ENCODE results near the gene UBASH3A. TPM values are rescaled to one million over a fixed set of nuclear protein-coding genes. Genes with fewer than 3 reads are reported as not detected.

UBASH3A gene
- polyA plus RNA-seq, 1 of the 3 experiments (the other 2 are of a cell fraction): not detected

- H4K20me1 ChIP-seq (ENCODE audit: insufficient read depth): no peaks in the 10 kb centered on the region
- no peak for DNase-seq
- TF ChIP-seq, protein P1, sequence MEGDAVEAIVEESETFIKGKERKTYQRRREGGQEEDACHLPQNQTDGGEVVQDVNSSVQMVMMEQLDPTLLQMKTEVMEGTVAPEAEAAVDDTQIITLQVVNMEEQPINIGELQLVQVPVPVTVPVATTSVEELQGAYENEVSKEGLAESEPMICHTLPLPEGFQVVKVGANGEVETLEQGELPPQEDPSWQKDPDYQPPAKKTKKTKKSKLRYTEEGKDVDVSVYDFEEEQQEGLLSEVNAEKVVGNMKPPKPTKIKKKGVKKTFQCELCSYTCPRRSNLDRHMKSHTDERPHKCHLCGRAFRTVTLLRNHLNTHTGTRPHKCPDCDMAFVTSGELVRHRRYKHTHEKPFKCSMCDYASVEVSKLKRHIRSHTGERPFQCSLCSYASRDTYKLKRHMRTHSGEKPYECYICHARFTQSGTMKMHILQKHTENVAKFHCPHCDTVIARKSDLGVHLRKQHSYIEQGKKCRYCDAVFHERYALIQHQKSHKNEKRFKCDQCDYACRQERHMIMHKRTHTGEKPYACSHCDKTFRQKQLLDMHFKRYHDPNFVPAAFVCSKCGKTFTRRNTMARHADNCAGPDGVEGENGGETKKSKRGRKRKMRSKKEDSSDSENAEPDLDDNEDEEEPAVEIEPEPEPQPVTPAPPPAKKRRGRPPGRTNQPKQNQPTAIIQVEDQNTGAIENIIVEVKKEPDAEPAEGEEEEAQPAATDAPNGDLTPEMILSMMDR (IDR thresholded peaks at IDR 0.05): no peak
- no peak for TF ChIP-seq TEAD4 (IDR thresholded peaks at IDR 0.05; ENCODE audit: borderline replicate concordance, insufficient read depth)
Observed at GRCh38 chr21:42373908-42374455, 29.7 kb upstream of the UBASH3A start.

DNA sequence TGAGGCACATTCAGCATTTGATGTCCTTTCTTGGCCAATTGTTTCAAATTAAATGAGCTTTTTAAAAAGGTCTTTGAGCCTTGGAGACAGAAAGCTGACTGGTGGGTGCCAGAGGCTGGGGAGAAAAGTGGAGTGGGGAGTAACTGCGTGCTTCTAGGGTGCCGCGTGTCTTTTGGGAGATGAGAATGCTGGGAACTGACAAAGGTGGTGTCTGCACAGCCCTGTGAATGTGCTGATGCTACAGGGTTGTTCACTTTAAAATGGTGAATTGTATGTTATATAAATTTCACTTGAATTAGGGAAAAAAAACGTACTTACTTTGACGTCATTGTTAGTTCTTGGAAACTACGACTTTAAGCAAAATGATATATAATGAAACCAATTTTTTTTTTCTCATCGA is 29.2 kb upstream of the UBASH3A start:
- Histone ChIP-seq H3K4me1 (ENCODE audit: control insufficient read depth in 1 of 2, insufficient read depth in 2 of 2, low read depth in 1 of 2, low read length in 1 of 2) (no peaks in the 10 kb centered on the region), H3F3A (replicated peaks; ENCODE audit: insufficient read depth) (no peaks in the 10 kb centered on the region), H3K4me2 (no peak overlapping the region), H3K4me3 (ENCODE audit: low read depth in 2 of 2, low read length in 1 of 2) (no peak overlapping the region), H3K9ac (no peak overlapping the region), H3K9me2 (no peaks in the 10 kb centered on the region), H3K9me3 (no peaks in the 10 kb centered on the region), H3K36me3 (replicated peaks in 1 of 2; ENCODE audit: control insufficient read depth in 1 of 2, insufficient read depth in 2 of 2, low read length in 1 of 2) (no peaks in the 10 kb centered on the region), H3K79me2 (ENCODE audit: insufficient read depth) (no peaks in the 10 kb centered on the region), H2AFZ (ENCODE audit: low read depth) (no peak overlapping the region), H4K20me1 (ENCODE audit: insufficient read depth) (no peaks in the 10 kb centered on the region), H3K27me3 (ENCODE audit: insufficient read depth) (no peaks in the 10 kb centered on the region), H3K27ac (ENCODE audit: low read depth in 2 of 2, low read length in 1 of 2) (no peak overlapping the region)
- no peak for DNase-seq
- ChIA-PET CTCF (interaction anchor here (1.5 kb wide), 1 partner anchor 65 kb away, joined by 4 read pairs; no protein-coding TSS in a partner anchor), POLR2A (no interaction called here)
- WGBS (ENCODE audit: low lambda C conversion rate): 60% methylated on average over 7 of the region's 7 CpGs
- TF ChIP-seq GABPA (IDR thresholded peaks at IDR 0.05; ENCODE audit: low read depth) (no peak), MAX (IDR thresholded peaks at IDR 0.05; ENCODE audit: low read depth) (no peak), RXRA (IDR thresholded peaks at IDR 0.05; ENCODE audit: borderline replicate concordance, low read depth) (no peak), NFIC (IDR thresholded peaks at IDR 0.05; ENCODE audit: borderline replicate concordance) (no peak), NRF1 (IDR thresholded peaks at IDR 0.05; ENCODE audit: low read depth, low read length) (no peak)

More at GRCh38 chr21:42373908-42374455, 29.7 kb upstream of the UBASH3A start:
- no peaks in the 10 kb centered on the region for H3K27me3 ChIP-seq (ENCODE audit: insufficient read depth)
- no peak overlapping the region for H3K9ac ChIP-seq
- no peaks in the 10 kb centered on the region for H3K36me3 ChIP-seq (replicated peaks in 1 of 2; ENCODE audit: control insufficient read depth in 1 of 2, insufficient read depth in 2 of 2, low read length in 1 of 2)
- H3K79me2 ChIP-seq (ENCODE audit: insufficient read depth): no peaks in the 10 kb centered on the region
- ChIA-PET POLR2A (no interaction called here), CTCF (interaction anchor here (1.5 kb wide), 1 partner anchor 65 kb away, joined by 4 read pairs; no protein-coding TSS in a partner anchor)
- no peaks in the 10 kb centered on the region for H3K4me1 ChIP-seq (ENCODE audit: control insufficient read depth in 1 of 2, insufficient read depth in 2 of 2, low read depth in 1 of 2, low read length in 1 of 2)
- H3F3A ChIP-seq (replicated peaks; ENCODE audit: insufficient read depth): no peaks in the 10 kb centered on the region
- H3K9me2 ChIP-seq: no peaks in the 10 kb centered on the region
- no peak overlapping the region for H3K27ac ChIP-seq (ENCODE audit: low read depth in 2 of 2, low read length in 1 of 2)
- H2AFZ ChIP-seq (ENCODE audit: low read depth): no peak overlapping the region
- WGBS (ENCODE audit: low lambda C conversion rate): 43% methylated on average over 10 of the region's 16 CpGs
- H3K9me3 ChIP-seq: no peaks in the 10 kb centered on the region
- H3K4me3 ChIP-seq (ENCODE audit: low read depth in 2 of 2, low read length in 1 of 2): no peak overlapping the region
- H3K4me2 ChIP-seq: no peak overlapping the region

GRCh38 chr21:42374864-42375499 is 28.7 kb upstream of the UBASH3A start:
- Histone ChIP-seq H3K36me3 (replicated peaks in 1 of 2; ENCODE audit: control insufficient read depth in 1 of 2, insufficient read depth in 2 of 2, low read length in 1 of 2) (no peaks in the 10 kb centered on the region), H3K79me2 (ENCODE audit: insufficient read depth) (no peaks in the 10 kb centered on the region), H2AFZ (ENCODE audit: low read depth) (no peak overlapping the region), H3K27ac (ENCODE audit: low read depth in 2 of 2, low read length in 1 of 2) (no peak overlapping the region), H3K9me2 (no peaks in the 10 kb centered on the region), H3K4me2 (no peak overlapping the region), H3K27me3 (ENCODE audit: insufficient read depth) (no peaks in the 10 kb centered on the region), H3K9ac (no peak overlapping the region), H4K20me1 (ENCODE audit: insufficient read depth) (no peaks in the 10 kb centered on the region), H3K4me3 (ENCODE audit: low read depth in 2 of 2, low read length in 1 of 2) (no peak overlapping the region), H3K4me1 (ENCODE audit: control insufficient read depth in 1 of 2, insufficient read depth in 2 of 2, low read depth in 1 of 2, low read length in 1 of 2) (no peaks in the 10 kb centered on the region), H3K9me3 (no peaks in the 10 kb centered on the region), H3F3A (replicated peaks; ENCODE audit: insufficient read depth) (no peaks in the 10 kb centered on the region)
- no peak for DNase-seq
- ChIA-PET POLR2A (no interaction called here), CTCF (interaction anchor here (1.5 kb wide), 1 partner anchor 66 kb away, joined by 4 read pairs; no protein-coding TSS in a partner anchor)
- WGBS (ENCODE audit: low lambda C conversion rate): 52% methylated on average over 22 of the region's 23 CpGs
- TF ChIP-seq, protein P2, sequence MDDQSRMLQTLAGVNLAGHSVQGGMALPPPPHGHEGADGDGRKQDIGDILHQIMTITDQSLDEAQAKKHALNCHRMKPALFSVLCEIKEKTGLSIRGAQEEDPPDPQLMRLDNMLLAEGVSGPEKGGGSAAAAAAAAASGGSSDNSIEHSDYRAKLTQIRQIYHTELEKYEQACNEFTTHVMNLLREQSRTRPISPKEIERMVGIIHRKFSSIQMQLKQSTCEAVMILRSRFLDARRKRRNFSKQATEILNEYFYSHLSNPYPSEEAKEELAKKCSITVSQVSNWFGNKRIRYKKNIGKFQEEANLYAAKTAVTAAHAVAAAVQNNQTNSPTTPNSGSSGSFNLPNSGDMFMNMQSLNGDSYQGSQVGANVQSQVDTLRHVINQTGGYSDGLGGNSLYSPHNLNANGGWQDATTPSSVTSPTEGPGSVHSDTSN (IDR thresholded peaks at IDR 0.05): no peak
- no peak for TF ChIP-seq EZH2phosphoT487 (IDR thresholded peaks at IDR 0.05; ENCODE audit: borderline replicate concordance, low read depth)
- no peak for TF ChIP-seq GABPA (IDR thresholded peaks at IDR 0.05; ENCODE audit: low read depth)
- no peak for TF ChIP-seq RAD21 (IDR thresholded peaks at IDR 0.05; ENCODE audit: low read length)
- no peak for TF ChIP-seq MAX (IDR thresholded peaks at IDR 0.05; ENCODE audit: low read depth)
- no peak for TF ChIP-seq TCF12 (IDR thresholded peaks at IDR 0.05)
- TF ChIP-seq FOSL2 (IDR thresholded peaks at IDR 0.05; ENCODE audit: borderline replicate concordance, low read depth): no peak
- no peak for TF ChIP-seq JUND (IDR thresholded peaks at IDR 0.05)
- TF ChIP-seq SIN3A (IDR thresholded peaks at IDR 0.05; ENCODE audit: borderline replicate concordance, low read depth, low read length): no peak
- TF ChIP-seq CHD2 (IDR thresholded peaks at IDR 0.05; ENCODE audit: low read length, partially characterized antibody): no peak
- no peak for TF ChIP-seq GATA2 (CRISPR knock-in tag; IDR thresholded peaks at IDR 0.05)
- no peak for TF ChIP-seq POLR2AphosphoS5 (IDR thresholded peaks at IDR 0.05; ENCODE audit: low read depth, low read length)
- TF ChIP-seq RFX5 (IDR thresholded peaks at IDR 0.05; ENCODE audit: low read length): no peak
- no peak for TF ChIP-seq NRF1 (IDR thresholded peaks at IDR 0.05; ENCODE audit: low read depth, low read length)
- TF ChIP-seq EP300 (IDR thresholded peaks at IDR 0.05; ENCODE audit: borderline replicate concordance in 1 of 2, low read depth in 1 of 2, low read length in 1 of 2): no peak
